Stomach smooth muscle (tissue), 2 donors: ENCODE data around the gene MEF2B.
"Not testable (repeated sequence)": the region's sequence is repeated elsewhere in the genome, so short reads cannot be mapped to it uniquely, and the experiment has no call there.

ENCODE experiments used
- H3K27ac ChIP-seq: one replicate; pipeline ENCODE4 v1.7.0; 2013; ENCODE audit warnings: mild to moderate bottlenecking, low read length, inconsistent platforms
- H3K27me3 ChIP-seq, 2 donors: one replicate each; pipeline ENCODE4 v1.7.0; 2013; ENCODE audit warnings: low read length in 2 of 2; ENCODE audit not compliant: insufficient read depth in 2 of 2, control insufficient read depth in 1 of 2
- H3K36me3 ChIP-seq, 2 donors: one replicate each; pipeline ENCODE4 v1.7.0; 2013; ENCODE audit warnings: low read length in 2 of 2; ENCODE audit not compliant: control insufficient read depth in 2 of 2, insufficient read depth in 2 of 2
- H3K4me1 ChIP-seq: one replicate; pipeline ENCODE4 v1.7.0; 2013; ENCODE audit warnings: low read length; ENCODE audit not compliant: control insufficient read depth, insufficient read depth
- H3K4me3 ChIP-seq, 2 donors: one replicate each; pipeline ENCODE4 v1.7.0; 2013; ENCODE audit warnings: low read length in 2 of 2
- H3K9ac ChIP-seq, 2 donors: one replicate each; pipeline ENCODE4 v1.7.0; 2013; ENCODE audit warnings: low read length in 2 of 2, mild to moderate bottlenecking in 1 of 2
- H3K9me3 ChIP-seq, 2 donors: one replicate each; pipeline ENCODE4 v1.7.0; 2013; ENCODE audit warnings: low read length in 2 of 2; ENCODE audit not compliant: control insufficient read depth in 2 of 2
- donor health status: healthy.
- donor health status: Pancreatic carcinoma.

The MEF2B gene

GRCh38 chr19:19152668-19153384 lies 17.2 kb downstream of the MEF2B start:
- Histone ChIP-seq H3K9ac (no peak overlapping the region), H3K4me1 (no peaks in the 10 kb centered on the region), H3K27ac (no peak overlapping the region), H3K27me3 (no peaks in the 10 kb centered on the region), H3K4me3 (no peak overlapping the region), H3K9me3 (no peaks in the 10 kb centered on the region), H3K36me3 (peaks cover 5 to 7% of the 10 kb centered on the region in 2 donors)

- Histone ChIP-seq H3K9me3 (no peaks in the 10 kb centered on the region), H3K27ac (no peak overlapping the region), H3K4me3 (no peak overlapping the region), H3K36me3 (peaks cover 5 to 10% of the 10 kb centered on the region in 2 donors), H3K27me3 (no peaks in the 10 kb centered on the region), H3K4me1 (no peaks in the 10 kb centered on the region), H3K9ac (no peak overlapping the region)
Observed at GRCh38 chr19:19151418-19151817, 18.6 kb downstream of the MEF2B start.

GRCh38 chr19:19149435-19149834 lies 20.6 kb downstream of the MEF2B start:
- no peaks in the 10 kb centered on the region for H3K9me3 ChIP-seq
- peaks cover 6% of the 10 kb centered on the region for H3K4me1 ChIP-seq
- no peaks in the 10 kb centered on the region for H3K27me3 ChIP-seq
- H3K36me3 ChIP-seq: peaks cover 5 to 10% of the 10 kb centered on the region in 2 donors
- no peak overlapping the region for H3K9ac ChIP-seq
- no peak overlapping the region for H3K4me3 ChIP-seq
- no peak overlapping the region for H3K27ac ChIP-seq

- not testable (repeated sequence) for H3K4me3 ChIP-seq, H3K36me3 ChIP-seq, H3K27ac ChIP-seq, H3K9me3 ChIP-seq, H3K27me3 ChIP-seq, H3K9ac ChIP-seq, H3K4me1 ChIP-seq
Observed at GRCh38 chr19:19148504-19148903, 21.6 kb downstream of the MEF2B start.

- H3K27ac ChIP-seq: no peak overlapping the region
- no peak overlapping the region for H3K9ac ChIP-seq
- H3K4me3 ChIP-seq: no peak overlapping the region
- peaks cover 5 to 10% of the 10 kb centered on the region in 2 donors for H3K36me3 ChIP-seq
- peaks cover 6% of the 10 kb centered on the region for H3K4me1 ChIP-seq
- H3K9me3 ChIP-seq: no peaks in the 10 kb centered on the region
- no peaks in the 10 kb centered on the region for H3K27me3 ChIP-seq
Observed at GRCh38 chr19:19147344-19147743, 22.7 kb downstream of the MEF2B start.

GRCh38 chr19:19146865-19147264 lies 23.2 kb downstream of the MEF2B start:
- Histone ChIP-seq H3K27ac (no peak overlapping the region), H3K36me3 (peaks cover 5 to 10% of the 10 kb centered on the region in 2 donors), H3K4me3 (no peak overlapping the region), H3K9ac (no peak overlapping the region), H3K9me3 (no peaks in the 10 kb centered on the region), H3K4me1 (peaks cover 6% of the 10 kb centered on the region), H3K27me3 (no peaks in the 10 kb centered on the region)

GRCh38 chr19:19145684-19146608 lies 24.1 kb downstream of the MEF2B start:
- H3K27me3 ChIP-seq: no peaks in the 10 kb centered on the region
- peak overlapping the region in 1 of 2 donors; percentile 57 for H3K4me3 ChIP-seq
- H3K27ac ChIP-seq: no peak overlapping the region
- no peak overlapping the region for H3K9ac ChIP-seq
- peaks cover 6% of the 10 kb centered on the region for H3K4me1 ChIP-seq
- no peaks in the 10 kb centered on the region for H3K9me3 ChIP-seq
- peaks cover 5 to 10% of the 10 kb centered on the region in 2 donors for H3K36me3 ChIP-seq

GRCh38 chr19:19145281-19145680 lies 24.8 kb downstream of the MEF2B start:
- Histone ChIP-seq H3K9me3 (no peaks in the 10 kb centered on the region), H3K27me3 (no peaks in the 10 kb centered on the region), H3K27ac (no peak overlapping the region), H3K36me3 (peaks cover 5 to 7% of the 10 kb centered on the region in 2 donors), H3K4me1 (peaks cover 6% of the 10 kb centered on the region), H3K9ac (no peak overlapping the region), H3K4me3 (no peak overlapping the region)

- Histone ChIP-seq H3K27ac (no peak overlapping the region), H3K9ac (no peak overlapping the region), H3K36me3 (no peaks in the 10 kb centered on the region), H3K27me3 (no peaks in the 10 kb centered on the region), H3K4me1 (peaks cover 14% of the 10 kb centered on the region), H3K4me3 (no peak overlapping the region), H3K9me3 (no peaks in the 10 kb centered on the region)
Observed at GRCh38 chr19:19142347-19142746, 27.7 kb downstream of the MEF2B start.

- Histone ChIP-seq H3K27ac (no peak overlapping the region), H3K4me3 (no peak overlapping the region), H3K36me3 (no peaks in the 10 kb centered on the region), H3K9ac (no peak overlapping the region), H3K9me3 (no peaks in the 10 kb centered on the region), H3K27me3 (no peaks in the 10 kb centered on the region), H3K4me1 (peaks cover 12% of the 10 kb centered on the region)
Observed at GRCh38 chr19:19140476-19140875, 29.6 kb downstream of the MEF2B start.

- H3K9ac ChIP-seq: no peak overlapping the region
- no peaks in the 10 kb centered on the region for H3K9me3 ChIP-seq
- peaks cover 13% of the 10 kb centered on the region for H3K4me1 ChIP-seq
- H3K27me3 ChIP-seq: no peaks in the 10 kb centered on the region
- no peaks in the 10 kb centered on the region for H3K36me3 ChIP-seq
- no peak overlapping the region for H3K27ac ChIP-seq
- H3K4me3 ChIP-seq: no peak overlapping the region
Observed at GRCh38 chr19:19139876-19140229, 30.2 kb downstream of the MEF2B start.
